GM19463 (cell line): Measurements from ENCODE around the gene C19orf44.
"Not testable (repeated sequence)": the region's sequence is repeated elsewhere in the genome, so short reads cannot be mapped to it uniquely, and the experiment has no call there.

Source experiments
- ATAC-seq: cut with Tn5 transposase; IDR thresholded peaks from one replicate; pipeline ENCODE4 v1.9.1; 2021; ENCODE audit warnings: mild to moderate bottlenecking, moderate library complexity; ENCODE audit not compliant: unreplicated experiment

The C19orf44 gene

GRCh38 chr19:16532440-16533234 is 36.4 kb downstream of the C19orf44 start:
- no peak for ATAC-seq

GRCh38 chr19:16535381-16535780 is 39.2 kb downstream of the C19orf44 start:
- no peak for ATAC-seq

GRCh38 chr19:16536130-16536529 is 39.9 kb downstream of the C19orf44 start:
- no peak for ATAC-seq

GRCh38 chr19:16537111-16537510 is 40.9 kb downstream of the C19orf44 start:
- ATAC-seq = no peak

- ATAC-seq = no peak
Measured at GRCh38 chr19:16540948-16541347, 44.8 kb downstream of the C19orf44 start.

- no peak for ATAC-seq
Measured at GRCh38 chr19:16541526-16542044, 45.4 kb downstream of the C19orf44 start.

GRCh38 chr19:16542045-16542909 is 46.1 kb downstream of the C19orf44 start, which contains the start of gene CHERP:
Gene CHERP, minus strand, starts transcription at chr19:16542437. Its CDS starts 59 bp downstream, at chr19:16542378.
- ATAC-seq = peak; percentile 84

GRCh38 chr19:16542910-16543472 is 46.8 kb downstream of the C19orf44 start:
- ATAC-seq = no peak

- ATAC-seq = not testable (repeated sequence)
Measured at GRCh38 chr19:16543734-16544133, 47.5 kb downstream of the C19orf44 start.

GRCh38 chr19:16544473-16545231 is 48.5 kb downstream of the C19orf44 start:
- no peak for ATAC-seq

GRCh38 chr19:16548956-16549355 is 52.8 kb downstream of the C19orf44 start:
- ATAC-seq = no peak

GRCh38 chr19:16551902-16552301 is 55.7 kb downstream of the C19orf44 start:
- ATAC-seq = not testable (repeated sequence)

- ATAC-seq = no peak
Measured at GRCh38 chr19:16554776-16555175, 58.6 kb downstream of the C19orf44 start.

- ATAC-seq = no peak
Measured at GRCh38 chr19:16559780-16560276, 63.6 kb downstream of the C19orf44 start.

- no peak for ATAC-seq
Measured at GRCh38 chr19:16561382-16561781, 65.2 kb downstream of the C19orf44 start.

- no peak for ATAC-seq
Measured at GRCh38 chr19:16562608-16563025, 66.4 kb downstream of the C19orf44 start.

- no peak for ATAC-seq
Measured at GRCh38 chr19:16564842-16565241, 68.6 kb downstream of the C19orf44 start.

- ATAC-seq = no peak
Measured at GRCh38 chr19:16566161-16566560, 70.0 kb downstream of the C19orf44 start.

- no peak for ATAC-seq
Measured at GRCh38 chr19:16566702-16567101, 70.5 kb downstream of the C19orf44 start.

- no peak for ATAC-seq
Measured at GRCh38 chr19:16569609-16570320, 73.6 kb downstream of the C19orf44 start.
